Measurements from ENCODE around the gene B3GAT3.

GRCh38 chr11:62605467-62605866 is 16.3 kb downstream of the B3GAT3 start:
- TF ChIP-seq EP300 (IDR thresholded peaks at IDR 0.05; ENCODE audit: borderline replicate concordance) (no peak), EGR1 (IDR thresholded peaks at IDR 0.05) (no peak), RAD21 (IDR thresholded peaks at IDR 0.05; ENCODE audit: low read depth) (no peak), ZBTB7A (IDR thresholded peaks at IDR 0.05; ENCODE audit: low read depth) (no peak), REST (IDR thresholded peaks at IDR 0.05; ENCODE audit: low read depth) (no peak), CEBPB (IDR thresholded peaks at IDR 0.05) (no peak), FOXM1 (IDR thresholded peaks at IDR 0.05; ENCODE audit: borderline replicate concordance, low read depth) (no peak), USF1 (IDR thresholded peaks at IDR 0.05) (no peak), TCF12 (IDR thresholded peaks at IDR 0.05; ENCODE audit: low read depth) (no peak), MAX (IDR thresholded peaks at IDR 0.05) (no peak)
